Eye (tissue), 1 donor: ENCODE results near the gene AKT1S1.
"Not testable (repeated sequence)": the region's sequence is repeated elsewhere in the genome, so short reads cannot be mapped to it uniquely, and the experiment has no call there.

Experiments
- DNase-seq: peaks from one replicate; pipeline ENCODE4 v3.0.0-alpha.2; 2015

The AKT1S1 gene

DNA sequence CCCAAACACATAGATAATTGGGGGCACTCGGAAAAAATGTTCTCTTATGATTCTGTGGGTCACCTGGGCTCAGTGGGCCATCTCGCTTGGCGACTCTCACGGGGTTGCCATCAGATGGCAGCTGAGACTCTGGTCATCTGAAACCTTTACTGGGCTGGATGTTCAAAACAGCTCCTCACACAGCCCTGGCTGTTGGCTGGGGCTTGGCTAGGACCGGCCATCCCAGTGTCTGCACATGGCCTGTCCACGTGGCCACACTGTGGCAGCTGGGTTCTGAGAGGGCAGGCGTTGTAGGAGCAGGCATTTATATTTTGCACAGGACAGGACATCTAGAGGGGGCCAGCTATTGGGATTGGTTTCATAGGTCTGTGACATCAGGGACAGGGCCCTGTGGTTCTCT is 43.6 kb downstream of the AKT1S1 start:
- DNase-seq, result no peak

DNA sequence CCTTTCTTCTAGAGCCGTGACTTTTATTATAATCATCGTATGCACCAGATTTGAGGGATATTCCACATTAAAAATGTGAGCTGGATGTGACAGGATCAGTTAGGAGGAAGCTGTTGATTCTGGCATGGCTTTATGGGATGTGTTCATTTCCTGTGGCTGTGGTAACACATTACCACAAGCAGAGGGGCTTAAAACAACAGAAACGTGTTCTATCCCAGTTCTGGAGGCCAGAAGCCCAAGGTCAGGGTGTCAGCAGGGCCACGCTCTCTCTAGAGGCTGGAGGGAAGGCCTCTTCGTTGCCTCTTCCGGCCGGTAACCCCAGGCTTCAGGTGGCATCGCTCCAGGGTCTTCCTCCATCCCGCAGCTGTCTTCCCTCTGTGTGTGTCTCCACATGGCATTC is 44.6 kb downstream of the AKT1S1 start:
- no peak for DNase-seq

DNA sequence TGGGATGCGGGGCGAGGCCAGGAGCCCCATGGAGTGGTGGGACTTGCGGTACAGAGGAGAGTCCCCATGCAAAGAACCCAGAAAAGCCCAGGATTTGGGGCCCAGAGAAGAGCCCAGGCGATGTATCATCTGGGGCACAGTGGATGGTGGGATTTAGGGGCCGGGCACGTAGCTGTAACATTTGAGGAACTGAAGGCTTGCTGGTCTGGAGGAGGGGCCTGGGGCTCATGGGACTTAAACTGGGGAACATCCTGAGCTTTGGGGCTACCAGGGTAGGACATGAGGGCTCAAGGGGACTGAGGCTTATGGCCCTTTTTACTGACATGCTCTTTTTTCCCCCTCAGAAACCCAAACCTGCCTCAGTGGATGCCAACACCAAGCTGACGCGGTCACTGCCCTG is 45.6 kb downstream of the AKT1S1 start:
- no peak for DNase-seq

DNA sequence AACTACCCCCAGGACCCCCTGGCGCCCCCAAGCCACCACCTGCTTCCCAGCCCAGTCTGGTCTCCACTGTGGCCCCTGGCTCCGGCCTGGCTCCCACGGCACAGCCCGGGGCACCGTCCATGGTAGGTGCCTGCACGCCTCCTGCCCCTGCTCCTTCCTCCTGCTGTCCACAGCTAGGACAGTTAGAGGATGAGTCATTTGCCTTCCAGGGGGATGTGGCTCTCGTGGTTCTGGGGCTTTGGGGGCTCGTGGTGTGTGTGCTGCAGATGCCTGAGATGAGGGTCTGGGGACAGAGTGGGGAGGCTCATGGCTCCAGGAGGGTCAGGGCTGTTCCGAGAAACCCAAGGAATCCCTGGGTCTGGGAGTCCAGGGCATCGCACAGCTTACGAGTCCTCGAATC is 46.4 kb downstream of the AKT1S1 start:
- no peak for DNase-seq

DNA sequence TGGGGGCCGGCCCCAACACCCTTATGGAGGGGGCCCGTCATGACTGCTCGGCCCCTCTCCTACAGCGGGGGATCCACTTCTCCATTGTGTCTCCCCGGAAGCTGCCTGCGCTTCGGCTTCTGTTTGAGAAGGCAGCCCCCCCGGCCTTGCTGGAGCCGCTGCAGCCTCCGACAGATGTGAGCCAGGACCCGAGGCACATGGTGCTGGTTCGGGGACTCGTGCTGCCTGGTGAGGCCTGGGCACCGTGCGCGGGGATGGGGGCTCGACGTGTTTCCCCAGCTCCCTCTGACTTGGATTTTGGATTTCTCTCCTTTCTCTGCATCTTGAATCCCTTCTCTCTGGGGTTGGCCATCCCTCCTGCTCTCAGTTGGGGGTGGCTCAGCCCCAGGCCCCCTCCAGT is 47.4 kb downstream of the AKT1S1 start:
- no peak for DNase-seq

DNA sequence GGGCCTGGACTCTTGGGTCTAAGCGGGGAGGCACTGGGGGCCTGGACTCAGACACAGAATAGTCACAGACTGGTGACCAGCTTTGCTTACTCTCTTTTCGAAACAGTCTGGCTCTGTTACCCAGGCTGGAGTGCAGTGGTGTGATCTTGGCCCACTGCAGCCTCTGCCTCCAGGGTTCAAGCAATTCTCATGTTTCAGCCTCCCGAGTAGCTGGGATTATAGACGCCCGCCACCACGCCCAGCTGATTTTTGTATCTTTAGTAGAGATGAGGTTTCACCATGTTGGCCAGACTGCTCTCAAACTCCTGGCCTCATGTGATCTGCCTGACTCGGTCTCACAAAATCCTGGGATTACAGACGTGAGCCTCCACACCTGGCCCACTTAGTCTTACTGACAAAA is 48.0 kb downstream of the AKT1S1 start:
- no peak for DNase-seq

DNA sequence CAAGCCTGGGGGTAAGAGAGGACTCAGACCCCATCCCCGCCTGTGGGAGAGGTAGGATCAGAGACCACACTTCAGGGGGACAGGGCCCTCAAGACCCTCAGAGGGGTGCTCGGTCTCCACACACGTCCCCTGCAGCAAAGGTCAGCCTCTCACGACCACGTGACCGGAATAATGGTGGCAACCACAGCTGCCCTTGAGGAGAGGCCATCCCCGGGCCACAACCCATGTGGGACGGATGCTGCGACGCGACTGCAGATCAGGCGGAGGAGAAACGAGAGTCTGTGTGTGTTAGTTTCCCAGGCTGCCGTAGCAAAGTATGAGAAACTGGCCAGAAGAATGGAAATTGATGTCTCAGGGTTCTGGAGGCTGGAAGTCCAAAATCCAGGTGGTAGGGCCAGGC is 50.1 kb downstream of the AKT1S1 start:
- no peak for DNase-seq

DNA sequence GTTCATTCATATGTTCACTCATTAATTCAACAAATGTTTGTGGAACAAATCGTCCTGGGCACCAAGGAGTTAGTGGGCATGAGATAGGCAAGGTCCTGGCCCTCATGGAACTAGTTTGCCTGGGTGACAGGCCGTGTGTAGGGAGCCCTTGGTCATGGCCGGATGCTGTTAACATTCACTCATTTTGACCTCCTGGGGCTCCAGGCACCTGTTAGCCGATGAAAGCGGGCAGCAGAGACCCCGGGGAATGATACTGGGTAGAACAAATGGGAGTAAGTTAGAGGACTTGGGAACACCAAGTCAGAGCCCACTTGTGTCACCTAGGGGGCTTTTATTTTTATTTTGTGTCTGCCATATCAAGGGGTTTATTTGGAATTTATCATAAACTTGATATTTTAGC is 52.5 kb downstream of the AKT1S1 start:
- DNase-seq, result no peak

DNA sequence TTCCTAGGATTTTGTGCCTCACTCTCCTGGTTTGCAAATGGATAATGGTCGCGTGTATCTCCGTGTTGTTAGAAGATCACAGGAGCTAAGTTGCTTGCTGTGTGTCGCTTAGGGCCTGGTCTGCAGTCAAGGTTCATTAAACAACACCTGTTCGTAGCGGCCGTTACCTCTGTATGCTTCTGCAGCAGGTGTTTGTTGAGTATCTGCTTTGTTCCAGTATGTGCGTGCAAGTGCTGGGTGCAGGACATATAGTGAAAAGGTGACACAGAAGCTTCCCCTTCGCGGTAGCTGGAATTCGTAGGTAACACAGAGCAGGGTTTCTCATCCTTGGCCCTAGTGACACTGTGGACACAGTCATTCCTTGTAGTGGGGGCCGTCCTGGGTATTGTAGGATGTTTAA is 53.7 kb downstream of the AKT1S1 start:
- DNase-seq, result no peak

DNA sequence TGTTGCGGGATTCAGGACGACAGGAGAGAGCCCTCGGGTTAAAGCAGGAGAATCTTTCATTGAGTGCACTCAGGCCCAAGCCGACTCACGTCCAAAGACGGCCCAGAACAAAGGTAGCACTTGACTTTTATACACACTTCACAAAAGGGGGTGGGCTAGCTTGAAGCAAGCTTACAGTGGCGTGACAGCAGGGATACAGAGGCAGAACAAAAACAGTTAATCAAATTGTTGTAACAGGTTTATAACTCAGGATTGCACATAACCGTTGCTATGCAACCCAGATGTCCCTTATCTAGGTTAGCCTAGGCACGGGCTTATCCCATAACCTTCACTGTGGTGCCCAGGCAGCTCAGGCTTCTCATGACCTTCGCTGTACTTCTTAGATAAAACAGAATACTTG is 57.0 kb downstream of the AKT1S1 start:
- no peak for DNase-seq

DNA sequence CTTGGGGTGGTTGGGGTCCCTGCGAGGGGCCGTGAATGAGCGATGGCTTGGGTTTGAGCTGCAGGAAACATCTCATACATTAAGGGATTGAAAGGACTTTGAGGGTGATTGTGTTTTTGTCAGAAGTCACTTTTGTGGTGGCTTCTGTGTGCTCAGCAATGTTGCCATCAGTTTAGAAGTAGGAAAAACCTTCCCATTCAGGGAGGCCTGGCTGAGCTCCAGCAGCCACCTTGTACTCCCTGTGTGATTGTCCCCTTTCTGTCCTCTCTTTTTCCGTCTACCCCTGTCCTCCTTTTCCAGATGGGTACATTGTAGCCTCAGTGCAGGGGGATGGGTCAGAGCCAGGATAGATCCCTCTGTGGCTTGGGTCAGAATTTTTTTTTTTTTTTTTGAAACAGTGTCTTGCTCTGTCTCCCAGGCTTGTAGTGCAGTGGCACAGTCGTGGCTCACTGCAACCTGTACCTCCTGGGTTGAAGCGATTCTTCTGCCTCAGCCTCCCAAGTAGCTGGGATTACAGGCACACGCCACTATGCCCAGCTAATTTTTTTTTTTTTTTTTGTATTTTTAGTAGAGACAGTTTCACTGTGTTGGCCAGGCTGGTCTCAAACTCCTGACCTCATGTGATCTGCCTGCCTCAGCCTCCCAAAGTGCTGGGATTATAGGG is 57.6 kb downstream of the AKT1S1 start:
- DNase-seq, result not testable (repeated sequence)
